Measurements from ENCODE around the gene FLVCR2.
"Not testable (repeated sequence)": the region's sequence is repeated elsewhere in the genome, so short reads cannot be mapped to it uniquely, and the experiment has no call there.

Gene FLVCR2

GRCh38 chr14:75600100-75600499, 21.7 kb downstream of the FLVCR2 start:
- DNase-seq: not testable (repeated sequence)

GRCh38 chr14:75601061-75601460, 22.6 kb downstream of the FLVCR2 start:
- DNase-seq: not testable (repeated sequence)

- DNase-seq: no peak
These were observed 24.1 kb downstream of the FLVCR2 start for GRCh38 chr14:75602503-75602902.

- DNase-seq: no peak
These were observed 26.8 kb downstream of the FLVCR2 start for GRCh38 chr14:75604979-75605851.

GRCh38 chr14:75605916-75606315, 27.5 kb downstream of the FLVCR2 start:
- DNase-seq: no peak

GRCh38 chr14:75607044-75607443, 28.6 kb downstream of the FLVCR2 start:
- DNase-seq: no peak

- no peak for DNase-seq
These were observed 29.6 kb downstream of the FLVCR2 start for GRCh38 chr14:75607842-75608640.

GRCh38 chr14:75609116-75609515, 30.7 kb downstream of the FLVCR2 start:
- no peak for DNase-seq

GRCh38 chr14:75609606-75610475, 31.4 kb downstream of the FLVCR2 start:
- DNase-seq: no peak

- DNase-seq: no peak
These were observed 32.4 kb downstream of the FLVCR2 start for GRCh38 chr14:75610834-75611233.

GRCh38 chr14:75612157-75612556, 33.7 kb downstream of the FLVCR2 start:
- no peak for DNase-seq

GRCh38 chr14:75614179-75614578, 35.8 kb downstream of the FLVCR2 start:
- no peak for DNase-seq

- DNase-seq: no peak
These were observed 36.8 kb downstream of the FLVCR2 start for GRCh38 chr14:75615200-75615599.

- DNase-seq: no peak
These were observed 41.1 kb downstream of the FLVCR2 start for GRCh38 chr14:75619548-75619947.

- DNase-seq: no peak
These were observed 46.6 kb downstream of the FLVCR2 start for GRCh38 chr14:75625034-75625433.

GRCh38 chr14:75626396-75626795, 48.0 kb downstream of the FLVCR2 start:
- DNase-seq: no peak

- no peak for DNase-seq
These were observed 48.4 kb downstream of the FLVCR2 start for GRCh38 chr14:75626863-75627262.

- DNase-seq: no peak
These were observed 49.0 kb downstream of the FLVCR2 start for GRCh38 chr14:75627406-75627805.

- DNase-seq: peak in 1 of 2 experiments; percentile 12
These were observed 50.4 kb downstream of the FLVCR2 start for GRCh38 chr14:75628816-75629215.

GRCh38 chr14:75630695-75631452, 52.5 kb downstream of the FLVCR2 start:
- no peak for DNase-seq

GRCh38 chr14:75631453-75631831, 53.0 kb downstream of the FLVCR2 start:
- no peak for DNase-seq

- DNase-seq: no peak
These were observed 56.4 kb downstream of the FLVCR2 start for GRCh38 chr14:75634848-75635247.
